Nucleus accumbens (tissue), 56 donors: ENCODE measurements around the gene PPP3CA.
"Not testable (repeated sequence)": the region's sequence is repeated elsewhere in the genome, so short reads cannot be mapped to it uniquely, and the experiment has no call there.

Experiments used
- DNase-seq, 56 donors: peaks; one replicate each; lab custom pipeline; 2025; lab: John Stamatoyannopoulos, UW

Gene PPP3CA

GRCh38 chr4:101155945-101156344 is 191.4 kb downstream of the PPP3CA start:
- no peak for DNase-seq

- no peak for DNase-seq
Observed at GRCh38 chr4:101155368-101155767, 192.0 kb downstream of the PPP3CA start.

- no peak for DNase-seq
Observed at GRCh38 chr4:101153653-101154052, 193.7 kb downstream of the PPP3CA start.

- no peak for DNase-seq
Observed at GRCh38 chr4:101152521-101152920, 194.8 kb downstream of the PPP3CA start.

GRCh38 chr4:101148551-101148950 is 198.8 kb downstream of the PPP3CA start:
- no peak for DNase-seq

GRCh38 chr4:101147283-101147682 is 200.0 kb downstream of the PPP3CA start:
- DNase-seq: no peak

- no peak for DNase-seq
Observed at GRCh38 chr4:101145021-101145420, 202.3 kb downstream of the PPP3CA start.

GRCh38 chr4:101142259-101142658 is 205.1 kb downstream of the PPP3CA start:
- DNase-seq: no peak

- no peak for DNase-seq
Observed at GRCh38 chr4:101141855-101142254, 205.5 kb downstream of the PPP3CA start.

- no peak for DNase-seq
Observed at GRCh38 chr4:101141230-101141629, 206.1 kb downstream of the PPP3CA start.

- DNase-seq: no peak
Observed at GRCh38 chr4:101140228-101140627, 207.1 kb downstream of the PPP3CA start.

GRCh38 chr4:101136373-101137370 is 210.7 kb downstream of the PPP3CA start:
- DNase-seq: no peak

GRCh38 chr4:101135371-101136010 is 211.8 kb downstream of the PPP3CA start:
- DNase-seq: no peak

GRCh38 chr4:101131058-101131457 is 216.3 kb downstream of the PPP3CA start:
- not testable (repeated sequence) for DNase-seq

- DNase-seq: not testable (repeated sequence)
Observed at GRCh38 chr4:101128898-101129297, 218.4 kb downstream of the PPP3CA start.

- DNase-seq: no peak
Observed at GRCh38 chr4:101128473-101128872, 218.9 kb downstream of the PPP3CA start.

- no peak for DNase-seq
Observed at GRCh38 chr4:101127176-101127790, 220.0 kb downstream of the PPP3CA start.

GRCh38 chr4:101126059-101126458 is 221.3 kb downstream of the PPP3CA start:
- DNase-seq: no peak

- DNase-seq: no peak
Observed at GRCh38 chr4:101125045-101125942, 222.0 kb downstream of the PPP3CA start.

GRCh38 chr4:101123231-101123630 is 224.1 kb downstream of the PPP3CA start:
- DNase-seq: no peak
